ENCODE measurements around the gene CATSPERB.

The CATSPERB gene

GRCh38 chr14:91731986-91732385 is at the start of gene CATSPERB:
TSS of gene CATSPERB (minus strand) at chr14:91732086. CDS start at chr14:91729479, 2,607 bp downstream.
- ChIA-PET POLR2A (no interaction called here), CTCF (no interaction called here)
- no peak for TF ChIP-seq FOXM1 (IDR thresholded peaks at IDR 0.05; ENCODE audit: borderline replicate concordance)
- TF ChIP-seq L3MBTL2 (conservative IDR thresholded peaks at IDR 0.05), result no peak
- no peak for TF ChIP-seq LEF1 (IDR thresholded peaks at IDR 0.05; ENCODE audit: borderline replicate concordance)
- no peak for TF ChIP-seq SP1 (IDR thresholded peaks at IDR 0.05)
- no peak for TF ChIP-seq BHLHE40 (IDR thresholded peaks at IDR 0.05; ENCODE audit: borderline replicate concordance)
- no peak for TF ChIP-seq CTBP1 (IDR thresholded peaks at IDR 0.05; ENCODE audit: borderline replicate concordance)
- TF ChIP-seq NFRKB (IDR thresholded peaks at IDR 0.05), result no peak
- no peak for TF ChIP-seq TARDBP (IDR thresholded peaks at IDR 0.05)
- no peak for TF ChIP-seq PKNOX1 (IDR thresholded peaks at IDR 0.05)
- no peak for TF ChIP-seq FOXA1 (IDR thresholded peaks at IDR 0.05)
- TF ChIP-seq ELF4 (IDR thresholded peaks at IDR 0.05), result no peak
- no peak for TF ChIP-seq HDGF (IDR thresholded peaks at IDR 0.05; ENCODE audit: borderline replicate concordance)
- TF ChIP-seq SUZ12 (IDR thresholded peaks at IDR 0.05), result no peak
- TF ChIP-seq ARNT (IDR thresholded peaks at IDR 0.05), result no peak
- no peak for TF ChIP-seq FOXK2 (IDR thresholded peaks at IDR 0.05)
- no peak for TF ChIP-seq ZNF384 (IDR thresholded peaks at IDR 0.05)
- no peak for DNase-seq (ENCODE audit: extremely low spot score)

- CTCF ChIA-PET, result interaction anchor here (0.6 kb wide), 1 partner anchor 131 kb away, joined by 4 read pairs; no protein-coding TSS in a partner anchor
- DNase-seq (ENCODE audit: extremely low spot score), result no peak
- no peak for TF ChIP-seq HDGF (IDR thresholded peaks at IDR 0.05; ENCODE audit: borderline replicate concordance)
- no peak for TF ChIP-seq FOXA1 (IDR thresholded peaks at IDR 0.05)
- no peak for TF ChIP-seq CTBP1 (IDR thresholded peaks at IDR 0.05; ENCODE audit: borderline replicate concordance)
- TF ChIP-seq BHLHE40 (IDR thresholded peaks at IDR 0.05; ENCODE audit: borderline replicate concordance), result no peak
- TF ChIP-seq TARDBP (IDR thresholded peaks at IDR 0.05), result no peak
- TF ChIP-seq SP1 (IDR thresholded peaks at IDR 0.05), result no peak
- no peak for TF ChIP-seq NFRKB (IDR thresholded peaks at IDR 0.05)
- no peak for TF ChIP-seq ZNF384 (IDR thresholded peaks at IDR 0.05)
- TF ChIP-seq PKNOX1 (IDR thresholded peaks at IDR 0.05), result no peak
- no peak for TF ChIP-seq ARNT (IDR thresholded peaks at IDR 0.05)
- no peak for TF ChIP-seq SUZ12 (IDR thresholded peaks at IDR 0.05)
- no peak for TF ChIP-seq L3MBTL2 (conservative IDR thresholded peaks at IDR 0.05)
- TF ChIP-seq FOXK2 (IDR thresholded peaks at IDR 0.05), result no peak
- no peak for TF ChIP-seq ELF4 (IDR thresholded peaks at IDR 0.05)
- TF ChIP-seq LEF1 (IDR thresholded peaks at IDR 0.05; ENCODE audit: borderline replicate concordance), result no peak
- no peak for TF ChIP-seq FOXM1 (IDR thresholded peaks at IDR 0.05; ENCODE audit: borderline replicate concordance)
- POLR2A ChIA-PET, result no interaction called here
Measured at GRCh38 chr14:91780452-91780851, 48.6 kb upstream of the CATSPERB start.

GRCh38 chr14:91778217-91778616 is 46.3 kb upstream of the CATSPERB start:
- POLR2A ChIA-PET, result no interaction called here
- no peak for TF ChIP-seq ARNT (IDR thresholded peaks at IDR 0.05)
- TF ChIP-seq ELF4 (IDR thresholded peaks at IDR 0.05), result no peak
- no peak for TF ChIP-seq LEF1 (IDR thresholded peaks at IDR 0.05; ENCODE audit: borderline replicate concordance)
- TF ChIP-seq L3MBTL2 (conservative IDR thresholded peaks at IDR 0.05), result no peak
- no peak for TF ChIP-seq NFRKB (IDR thresholded peaks at IDR 0.05)
- no peak for DNase-seq (ENCODE audit: extremely low spot score)
- CTCF ChIA-PET, result no interaction called here

- DNase-seq (ENCODE audit: extremely low spot score), result no peak
- ChIA-PET POLR2A (no interaction called here), CTCF (no interaction called here)
- TF ChIP-seq CTBP1 (IDR thresholded peaks at IDR 0.05; ENCODE audit: borderline replicate concordance) (no peak), ELF4 (IDR thresholded peaks at IDR 0.05) (no peak), FOXK2 (IDR thresholded peaks at IDR 0.05) (no peak), SUZ12 (IDR thresholded peaks at IDR 0.05) (no peak), NFRKB (IDR thresholded peaks at IDR 0.05) (no peak), FOXA1 (IDR thresholded peaks at IDR 0.05) (no peak), TARDBP (IDR thresholded peaks at IDR 0.05) (no peak), BHLHE40 (IDR thresholded peaks at IDR 0.05; ENCODE audit: borderline replicate concordance) (no peak), HDGF (IDR thresholded peaks at IDR 0.05; ENCODE audit: borderline replicate concordance) (no peak), FOXM1 (IDR thresholded peaks at IDR 0.05; ENCODE audit: borderline replicate concordance) (no peak), LEF1 (IDR thresholded peaks at IDR 0.05; ENCODE audit: borderline replicate concordance) (no peak), ZNF384 (IDR thresholded peaks at IDR 0.05) (no peak), L3MBTL2 (conservative IDR thresholded peaks at IDR 0.05) (no peak), ARNT (IDR thresholded peaks at IDR 0.05) (no peak), PKNOX1 (IDR thresholded peaks at IDR 0.05) (no peak), SP1 (IDR thresholded peaks at IDR 0.05) (no peak)
Measured at GRCh38 chr14:91774140-91775096, 42.5 kb upstream of the CATSPERB start.

GRCh38 chr14:91770185-91770584 is 38.3 kb upstream of the CATSPERB start:
- no peak for DNase-seq (ENCODE audit: extremely low spot score)
- ChIA-PET CTCF (no interaction called here), POLR2A (no interaction called here)
- no peak for TF ChIP-seq ELF4 (IDR thresholded peaks at IDR 0.05)
- TF ChIP-seq SP1 (IDR thresholded peaks at IDR 0.05), result no peak
- TF ChIP-seq LEF1 (IDR thresholded peaks at IDR 0.05; ENCODE audit: borderline replicate concordance), result no peak
- TF ChIP-seq BHLHE40 (IDR thresholded peaks at IDR 0.05; ENCODE audit: borderline replicate concordance), result no peak
- TF ChIP-seq PKNOX1 (IDR thresholded peaks at IDR 0.05), result no peak
- no peak for TF ChIP-seq NFRKB (IDR thresholded peaks at IDR 0.05)
- no peak for TF ChIP-seq FOXA1 (IDR thresholded peaks at IDR 0.05)
- TF ChIP-seq ARNT (IDR thresholded peaks at IDR 0.05), result no peak
- TF ChIP-seq TARDBP (IDR thresholded peaks at IDR 0.05), result no peak
- TF ChIP-seq CTBP1 (IDR thresholded peaks at IDR 0.05; ENCODE audit: borderline replicate concordance), result no peak
- no peak for TF ChIP-seq ZNF384 (IDR thresholded peaks at IDR 0.05)
- no peak for TF ChIP-seq L3MBTL2 (conservative IDR thresholded peaks at IDR 0.05)
- TF ChIP-seq HDGF (IDR thresholded peaks at IDR 0.05; ENCODE audit: borderline replicate concordance), result no peak
- TF ChIP-seq SUZ12 (IDR thresholded peaks at IDR 0.05), result no peak
- no peak for TF ChIP-seq FOXM1 (IDR thresholded peaks at IDR 0.05; ENCODE audit: borderline replicate concordance)
- TF ChIP-seq FOXK2 (IDR thresholded peaks at IDR 0.05), result no peak

All from HEK293T (cell line).